ENCODE measurements around the gene ZDBF2.
"Not testable (repeated sequence)": the region's sequence is repeated elsewhere in the genome, so short reads cannot be mapped to it uniquely, and the experiment has no call there.

The ZDBF2 gene

DNA sequence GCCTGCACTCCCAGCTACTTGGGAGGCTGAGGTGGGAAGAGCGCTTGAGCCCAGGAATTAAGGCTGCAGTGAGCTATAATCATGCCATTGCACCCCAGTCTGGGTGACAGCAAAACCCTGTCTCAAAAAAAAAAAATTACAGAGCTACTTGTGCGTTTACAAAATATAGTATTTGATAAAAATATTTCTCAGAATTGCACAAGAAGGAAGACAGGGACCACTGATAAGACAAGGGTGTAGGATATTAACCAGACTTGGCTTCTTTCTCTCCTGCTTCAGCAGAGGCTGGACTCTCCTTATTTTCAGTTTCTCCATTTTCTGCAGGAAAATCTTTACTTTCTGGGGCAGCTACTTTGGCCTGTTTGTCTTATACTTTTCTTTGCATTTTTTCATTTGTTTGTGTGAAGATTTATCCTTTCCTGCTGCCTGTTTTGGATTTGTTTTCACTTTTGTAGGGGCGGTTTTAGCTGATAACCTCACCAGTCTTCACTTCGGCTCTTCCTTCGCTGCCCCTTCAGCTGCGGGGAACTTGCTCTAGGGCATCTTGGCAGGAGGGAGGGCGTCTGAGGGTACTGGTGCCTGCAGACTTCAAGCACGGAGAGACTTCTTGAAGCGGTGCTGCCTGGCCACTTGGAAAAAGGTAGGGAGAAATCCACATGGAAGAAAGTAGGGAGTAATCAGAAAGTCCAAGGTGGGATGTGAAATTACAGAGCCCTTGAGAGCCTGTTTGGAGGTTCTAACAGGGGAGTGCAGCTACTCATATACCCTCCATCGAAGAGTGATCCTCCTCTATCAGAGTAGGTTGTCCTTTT is 14.9 kb upstream of the ZDBF2 start:
- DNase-seq, result no peak

DNA sequence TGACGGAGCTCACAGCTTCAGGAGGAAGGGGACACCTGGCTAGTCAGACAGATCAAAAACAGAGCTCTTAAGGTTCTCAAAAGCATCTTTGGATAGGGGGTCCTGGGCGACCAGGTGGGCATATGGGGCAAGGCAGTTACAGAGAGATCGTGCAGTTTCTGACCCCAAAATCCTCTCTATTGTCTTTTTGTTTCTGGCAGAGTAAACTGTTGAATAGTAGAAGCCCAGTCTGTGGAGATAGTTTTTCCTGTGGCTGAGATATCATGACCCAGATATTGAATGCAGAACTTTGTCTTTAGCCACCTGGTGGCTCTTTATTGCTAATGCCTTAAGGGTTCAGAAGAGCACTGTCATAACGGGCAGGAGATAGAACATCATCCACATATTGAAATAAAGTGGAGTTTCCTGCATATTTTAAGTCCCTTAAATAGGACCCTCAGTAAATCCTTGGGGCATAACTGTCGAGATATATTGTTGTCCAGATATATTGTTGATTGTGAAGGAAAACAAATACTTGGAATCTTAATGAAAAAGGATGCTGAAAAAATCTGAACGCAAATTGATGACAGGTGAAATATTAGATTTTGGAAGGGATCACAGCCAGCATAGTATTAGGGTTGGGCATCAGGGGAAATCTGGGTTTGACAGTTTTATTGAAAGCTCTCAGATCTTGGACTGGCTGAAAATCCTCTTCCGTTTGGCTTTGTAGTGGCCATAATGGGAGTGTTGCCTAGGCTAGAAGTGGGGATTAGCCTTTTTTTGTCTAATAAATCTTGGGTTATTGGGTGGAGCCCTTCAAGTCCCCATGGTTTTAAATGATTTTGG is 14.1 kb upstream of the ZDBF2 start:
- no peak for DNase-seq

DNA sequence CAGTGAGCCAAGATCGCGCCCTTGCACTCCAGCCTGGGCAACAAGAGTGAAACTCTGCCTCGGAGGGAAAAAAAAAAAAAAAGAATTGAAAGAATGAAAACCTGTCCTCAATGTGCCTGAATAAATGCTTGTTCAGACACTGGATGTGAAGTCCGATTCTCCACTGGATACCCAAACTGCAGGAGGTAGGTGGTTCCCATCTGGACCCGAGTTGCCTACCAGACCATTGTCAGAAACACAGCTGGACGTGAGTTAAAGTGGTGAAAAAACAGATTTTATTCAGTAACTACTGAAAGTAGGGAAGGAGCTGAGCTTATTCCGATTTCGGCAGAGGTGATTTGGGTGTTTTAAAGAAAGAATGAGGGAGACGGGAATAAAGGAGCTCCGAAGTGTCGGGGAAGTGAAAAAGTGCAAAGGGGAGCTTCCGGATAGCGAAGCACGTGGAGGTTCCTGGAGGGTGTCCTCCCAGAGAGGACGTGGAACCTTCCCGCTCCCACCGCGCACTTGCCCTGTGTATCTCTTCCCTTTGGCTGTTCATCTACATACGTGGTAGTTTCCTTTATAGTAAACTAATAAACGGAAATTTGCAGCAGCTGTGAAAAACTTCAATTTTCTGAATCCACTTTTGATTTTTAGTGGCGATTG is 10.4 kb upstream of the ZDBF2 start:
- DNase-seq, result no peak

DNA sequence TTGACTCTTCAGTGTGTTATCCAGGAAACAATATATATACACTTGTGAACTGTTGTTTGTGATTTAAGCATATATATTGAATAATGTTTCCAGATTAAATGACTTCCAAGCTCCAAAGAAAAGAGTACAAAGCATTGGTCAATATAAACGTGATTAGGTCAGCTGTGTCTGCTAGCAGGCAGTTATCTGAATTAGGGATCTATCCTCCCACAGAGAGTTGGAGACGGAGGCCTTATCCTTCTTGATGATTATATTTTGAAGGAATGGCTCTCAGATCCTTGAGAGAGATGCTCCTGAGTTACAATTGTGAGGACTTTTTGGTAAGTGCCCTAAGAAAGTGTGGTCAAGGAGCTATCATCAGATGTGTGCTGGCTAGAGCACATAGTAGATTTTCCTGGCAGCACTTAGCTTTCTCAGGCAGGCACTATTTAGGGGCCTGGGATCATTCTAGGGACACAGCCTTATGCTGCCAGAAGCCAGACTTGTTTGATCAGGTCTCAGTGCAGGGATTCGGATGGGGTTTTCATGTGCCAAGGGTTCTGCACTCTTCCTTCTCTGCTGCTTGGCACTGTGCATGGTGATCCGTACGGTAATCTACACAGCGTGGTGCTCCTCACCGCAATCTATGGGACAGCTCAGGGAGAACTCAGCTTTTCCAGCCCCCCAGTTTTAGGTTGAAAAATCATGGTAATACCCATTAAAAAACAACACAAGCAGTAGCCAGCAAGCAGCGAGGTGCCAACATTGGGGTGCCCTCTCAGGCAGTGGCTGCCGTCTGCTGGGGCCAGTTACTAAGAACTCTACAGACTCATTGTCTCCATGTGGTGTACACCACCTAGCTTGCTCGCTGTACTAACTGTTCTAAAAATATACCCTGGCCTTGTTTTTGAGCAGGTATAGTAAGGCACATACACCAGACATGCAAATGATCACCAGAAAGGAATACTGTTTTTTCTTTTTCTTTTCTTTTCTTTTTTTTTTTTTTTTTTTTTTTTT is 8.0 kb upstream of the ZDBF2 start:
- no peak for DNase-seq

DNA sequence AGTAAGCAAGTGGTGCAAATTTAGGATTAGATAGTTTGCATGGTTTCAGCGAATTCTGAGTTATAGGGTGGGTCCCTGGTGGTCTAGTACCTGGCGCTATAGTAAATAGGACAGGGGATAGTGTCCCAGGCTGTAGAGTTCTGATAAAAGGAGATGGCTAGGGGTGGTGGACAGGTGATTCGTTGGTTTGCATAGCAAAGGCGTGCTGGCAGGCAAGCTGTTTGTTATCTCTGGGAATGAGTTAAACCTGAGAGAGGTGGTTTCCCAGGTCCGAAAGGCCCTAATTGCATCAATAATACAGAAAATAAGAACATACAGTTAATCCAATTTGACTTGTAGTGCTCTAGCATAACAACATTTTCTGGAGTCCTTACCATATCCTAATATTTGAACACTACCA is 6.9 kb upstream of the ZDBF2 start:
- no peak for DNase-seq

DNA sequence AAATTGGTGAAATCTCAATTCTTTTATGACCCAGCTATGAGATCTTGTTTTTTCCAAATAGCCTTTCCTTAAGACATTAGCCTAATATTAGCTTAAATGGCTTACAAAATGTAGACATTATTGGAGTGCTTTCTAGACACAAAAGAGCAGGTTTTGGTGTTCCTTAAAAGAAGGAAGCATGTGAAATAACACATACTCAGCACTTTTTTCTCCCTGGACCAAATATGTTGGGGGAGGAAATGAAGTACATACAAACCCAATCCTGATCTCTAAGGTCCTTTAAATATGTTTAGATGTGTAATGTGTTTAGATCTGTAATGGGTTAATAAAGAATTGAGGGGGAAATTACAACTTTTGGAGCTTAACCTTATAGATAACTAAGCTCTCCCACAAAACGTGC is 3.4 kb upstream of the ZDBF2 start:
- DNase-seq, result no peak

DNA sequence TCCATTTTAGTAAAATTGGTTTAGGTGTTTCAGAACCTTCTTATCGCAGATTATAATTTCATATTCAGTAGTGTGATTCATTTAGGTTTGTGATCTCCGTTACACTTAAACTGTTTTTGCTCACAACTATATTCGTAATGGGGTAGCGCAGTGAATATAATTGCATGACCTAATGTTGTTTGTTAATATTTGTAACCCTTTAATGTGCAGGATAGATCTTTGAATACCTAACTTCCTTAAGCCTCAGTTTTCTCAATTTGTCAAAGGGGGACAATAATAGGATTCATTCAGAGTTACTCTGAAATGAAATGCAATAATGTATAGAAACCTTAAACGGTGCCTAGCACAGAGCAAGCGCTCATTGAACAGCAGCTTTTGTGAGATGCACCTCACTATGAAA is 558 bp upstream of the ZDBF2 start:
- no peak for DNase-seq

DNA sequence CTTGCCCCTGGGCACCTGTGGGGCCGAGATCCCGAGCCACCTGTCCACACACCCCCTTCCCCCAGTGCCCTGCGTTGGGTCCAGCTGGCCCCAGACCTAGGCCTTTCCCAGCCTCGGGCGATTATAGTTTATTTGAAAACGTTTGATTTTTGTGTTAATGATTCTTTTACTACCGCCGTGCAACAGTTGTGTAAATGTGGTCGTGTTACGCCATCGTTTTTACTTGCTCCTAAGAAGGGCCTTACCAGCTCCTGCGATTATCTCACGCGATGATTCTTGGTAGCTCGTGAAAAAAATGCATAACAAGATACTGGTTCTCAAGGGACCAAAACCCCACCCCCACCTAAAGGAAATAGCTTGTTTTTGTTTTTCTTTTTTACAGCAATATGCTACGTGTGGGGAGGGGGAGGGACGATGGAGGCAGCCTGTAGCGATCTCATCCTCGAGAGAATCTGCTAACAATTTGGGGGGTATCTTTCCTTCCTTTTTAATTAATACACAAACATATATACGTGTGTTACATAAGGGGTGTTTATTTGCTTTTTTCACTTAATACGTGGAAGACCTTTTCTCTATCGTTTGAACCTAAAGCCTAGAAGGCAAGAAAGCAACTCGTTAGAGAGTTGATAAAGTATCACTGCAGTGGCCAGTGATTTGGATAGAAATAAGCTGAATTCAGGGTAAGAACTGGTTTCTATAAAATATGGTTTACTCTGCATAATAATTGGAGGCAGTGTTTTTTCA is 1.0 kb downstream of the ZDBF2 start:
- no peak for DNase-seq

DNA sequence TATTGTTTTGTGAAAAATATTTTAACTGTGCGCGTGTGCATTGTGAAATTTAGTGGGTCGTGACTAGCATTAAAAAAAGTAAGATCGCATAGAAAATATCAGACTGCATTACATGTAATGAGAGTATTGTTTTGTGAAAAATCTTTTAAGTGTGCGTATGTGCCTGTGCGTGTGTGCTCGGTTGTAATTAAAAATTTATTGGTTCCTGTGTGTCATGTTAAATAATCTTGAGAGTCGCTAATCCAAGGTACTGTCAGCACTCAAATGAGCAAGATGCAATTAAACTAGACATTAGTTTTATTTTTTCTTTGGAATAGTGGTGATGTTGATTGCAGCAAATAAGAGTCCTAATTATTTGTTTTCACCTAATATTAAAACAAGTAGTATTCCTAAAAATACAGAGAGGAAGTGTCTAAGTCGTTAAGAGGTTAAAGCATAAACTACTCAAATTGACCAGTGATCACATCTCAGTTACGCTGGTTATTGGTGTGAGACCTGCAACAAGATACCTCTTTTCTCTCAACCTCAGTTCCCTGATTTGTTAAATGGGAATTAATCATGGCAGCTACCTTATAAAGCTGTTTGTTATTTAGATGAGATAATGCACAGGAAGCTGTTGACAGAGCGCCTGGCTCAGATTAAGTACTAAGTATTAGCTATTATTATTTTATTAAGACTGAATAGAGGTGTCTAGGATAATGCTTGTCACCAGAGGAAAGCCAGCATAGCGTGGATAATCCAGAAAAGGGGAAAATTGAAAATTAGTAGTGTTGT is 1.9 kb downstream of the ZDBF2 start:
- no peak for DNase-seq

DNA sequence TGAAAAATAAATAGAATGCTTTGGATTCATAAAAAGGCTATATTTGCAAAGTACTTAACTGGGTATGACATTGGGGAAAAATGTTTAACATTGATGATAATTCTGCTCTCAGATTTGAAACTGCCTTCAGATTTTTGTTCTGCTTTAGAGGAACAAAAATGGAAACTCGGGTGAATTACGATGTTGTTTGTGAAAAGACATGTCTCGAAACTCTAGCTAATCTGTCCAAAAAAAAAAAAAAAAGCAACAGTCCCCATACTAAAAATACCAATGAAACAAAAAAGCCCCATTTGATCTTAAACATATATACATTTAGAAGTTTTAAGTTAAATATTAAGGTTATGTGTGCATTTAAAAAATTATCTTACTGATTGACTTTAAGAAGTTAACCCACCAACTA is 3.0 kb downstream of the ZDBF2 start:
- no peak for DNase-seq

DNA sequence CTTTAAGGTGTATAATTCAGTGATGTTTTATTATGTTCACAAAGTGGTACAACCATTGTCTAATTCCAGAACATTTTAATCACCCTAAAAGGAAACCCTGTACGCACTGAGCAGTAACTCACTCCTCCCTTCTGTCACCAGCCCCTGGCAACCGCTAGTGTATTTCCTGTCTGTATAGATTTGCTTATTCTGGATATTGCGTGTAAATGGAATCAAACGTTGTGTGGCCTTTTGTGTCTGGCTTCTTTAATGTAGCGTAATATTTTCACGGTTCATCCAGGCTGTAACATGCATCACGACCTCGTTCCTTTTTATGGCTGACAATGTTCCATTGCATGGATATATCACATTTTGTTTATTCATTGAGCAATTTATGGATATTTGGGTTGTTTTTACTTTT is 8.3 kb downstream of the ZDBF2 start:
- DNase-seq, result no peak

DNA sequence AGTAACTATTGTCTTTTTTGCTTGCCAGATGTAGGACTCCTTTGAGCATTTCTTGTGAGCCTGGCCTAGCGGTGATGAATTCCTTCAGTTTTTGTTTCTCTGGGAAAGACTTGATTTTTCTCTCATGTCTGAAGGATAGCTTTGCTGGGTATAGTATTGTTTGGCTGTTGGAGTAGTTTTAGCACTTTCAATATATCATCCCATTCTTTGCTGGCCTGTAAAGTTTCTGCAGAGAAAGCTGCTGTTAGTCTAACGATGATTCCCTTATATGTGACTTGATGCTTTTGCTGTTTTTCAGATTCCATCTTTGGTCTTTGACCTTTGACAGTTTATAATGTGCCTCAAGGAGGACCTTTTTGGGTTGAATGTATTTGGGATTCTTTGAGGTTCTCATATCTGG is 12.7 kb downstream of the ZDBF2 start:
- DNase-seq, result no peak

DNA sequence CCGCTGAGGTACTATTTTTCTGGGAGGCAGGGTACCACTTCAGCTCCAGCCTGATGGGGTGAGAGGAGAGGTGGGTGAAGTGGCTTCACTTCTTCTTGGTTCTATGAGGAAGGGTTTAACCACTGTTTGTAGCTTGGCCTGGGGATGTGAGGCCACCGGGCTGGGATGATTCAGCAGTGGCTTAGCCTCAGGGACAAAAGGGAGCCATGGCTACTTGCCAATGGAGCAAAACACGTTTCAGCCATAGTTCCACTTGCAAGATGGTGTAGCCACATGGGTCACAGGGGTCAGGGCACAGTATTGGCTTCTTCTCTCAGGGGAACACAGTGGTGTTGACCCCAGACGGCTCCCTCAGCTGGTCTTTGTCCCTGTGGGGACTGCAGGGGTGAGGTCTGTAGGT is 14.9 kb downstream of the ZDBF2 start:
- DNase-seq, result no peak

DNA sequence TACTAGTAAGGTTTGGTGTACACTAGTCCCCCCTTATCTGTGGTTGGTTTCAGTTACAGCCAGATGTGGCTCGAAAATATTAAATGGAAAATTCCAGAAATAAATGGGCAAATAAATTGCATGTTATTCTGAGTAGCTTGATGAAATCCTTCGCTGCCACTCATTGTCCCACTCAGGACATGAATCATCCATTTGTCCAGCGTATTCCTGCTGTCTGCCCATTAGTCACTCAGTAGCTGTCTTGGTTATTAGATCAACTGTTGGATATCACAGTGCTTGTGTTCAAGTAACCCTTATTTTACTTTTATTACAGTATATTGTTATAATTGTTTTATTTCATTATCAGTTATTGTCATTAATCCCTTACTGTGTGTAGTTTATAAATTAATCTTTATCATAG is 21.7 kb downstream of the ZDBF2 start:
- DNase-seq, result no peak

DNA sequence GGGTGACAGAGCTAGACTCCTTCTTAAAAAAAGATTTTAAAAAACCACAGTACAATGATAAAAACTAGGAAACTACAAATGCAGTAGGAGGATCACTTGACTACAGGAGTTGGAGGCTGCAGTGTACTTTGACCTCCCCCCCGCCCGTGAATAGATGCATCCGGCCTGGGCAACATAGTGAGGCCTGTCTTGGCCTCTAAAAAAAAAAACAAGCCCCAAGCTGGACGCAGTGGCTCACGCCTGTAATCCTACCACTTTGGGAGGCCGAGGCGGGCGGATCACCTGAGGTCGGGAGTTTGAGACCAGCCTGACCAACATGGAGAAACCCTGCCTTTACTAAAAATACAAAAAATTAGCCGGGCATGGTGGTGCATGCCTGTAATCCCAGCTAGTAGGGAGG is 25.1 kb downstream of the ZDBF2 start:
- DNase-seq, result not testable (repeated sequence)

DNA sequence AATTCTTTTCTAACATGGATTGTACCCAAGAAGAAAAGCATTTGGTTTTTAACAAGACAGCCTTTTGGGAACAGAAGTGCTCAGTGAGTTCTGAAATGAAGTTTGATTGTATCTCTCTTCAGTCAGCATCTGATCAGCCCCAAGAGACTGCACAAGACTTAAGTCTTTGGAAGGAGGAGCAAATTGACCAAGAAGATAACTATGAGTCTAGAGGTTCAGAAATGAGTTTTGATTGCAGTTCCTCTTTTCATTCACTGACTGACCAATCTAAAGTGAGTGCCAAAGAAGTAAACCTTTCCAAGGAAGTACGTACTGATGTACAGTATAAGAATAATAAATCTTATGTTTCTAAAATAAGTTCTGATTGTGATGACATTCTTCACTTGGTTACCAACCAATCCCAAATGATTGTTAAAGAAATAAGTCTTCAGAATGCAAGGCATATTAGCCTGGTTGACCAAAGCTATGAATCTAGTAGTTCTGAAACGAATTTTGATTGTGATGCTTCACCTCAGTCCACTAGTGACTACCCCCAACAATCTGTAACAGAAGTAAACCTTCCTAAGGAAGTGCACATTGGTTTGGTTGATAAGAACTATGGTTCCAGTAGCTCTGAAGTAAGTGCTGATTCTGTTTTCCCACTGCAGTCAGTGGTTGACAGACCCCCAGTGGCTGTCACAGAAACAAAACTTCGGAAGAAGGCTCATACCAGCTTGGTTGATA is 31.2 kb downstream of the ZDBF2 start:
- no peak for DNase-seq

DNA sequence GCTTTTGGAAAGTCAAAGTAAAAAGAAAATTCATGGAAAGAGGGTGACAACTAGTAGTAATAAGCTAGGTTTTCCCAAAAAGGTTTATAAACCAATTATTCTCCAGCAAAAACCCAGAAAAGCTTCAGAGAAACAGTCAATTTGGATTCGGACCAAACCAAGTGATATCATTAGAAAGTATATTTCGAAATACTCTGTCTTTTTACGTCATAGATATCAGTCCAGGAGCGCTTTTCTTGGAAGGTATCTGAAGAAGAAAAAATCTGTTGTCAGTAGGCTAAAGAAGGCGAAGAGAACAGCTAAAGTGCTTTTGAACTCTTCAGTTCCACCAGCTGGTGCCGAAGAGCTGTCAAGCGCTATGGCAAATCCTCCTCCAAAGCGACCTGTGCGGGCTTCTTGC is 36.6 kb downstream of the ZDBF2 start:
- no peak for DNase-seq

DNA sequence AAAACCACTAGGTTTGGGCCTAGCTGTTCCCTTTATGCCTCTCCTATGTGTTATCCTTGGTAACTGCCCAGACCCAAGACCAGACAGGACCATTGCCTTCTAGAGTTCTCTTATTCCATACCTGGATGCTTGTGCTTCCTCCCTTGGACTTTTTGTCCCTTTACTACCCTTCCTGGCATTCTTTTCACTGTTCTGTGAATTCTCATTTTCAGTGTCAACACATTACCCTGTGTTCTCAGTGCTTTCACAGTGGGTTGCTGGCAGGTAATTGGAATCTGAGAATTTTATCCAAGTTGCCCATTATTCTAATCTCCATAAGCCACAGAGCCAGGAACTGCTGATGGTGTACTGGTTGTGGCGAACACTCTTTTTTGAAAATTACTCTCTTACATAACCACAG is 41.7 kb downstream of the ZDBF2 start:
- DNase-seq, result no peak

DNA sequence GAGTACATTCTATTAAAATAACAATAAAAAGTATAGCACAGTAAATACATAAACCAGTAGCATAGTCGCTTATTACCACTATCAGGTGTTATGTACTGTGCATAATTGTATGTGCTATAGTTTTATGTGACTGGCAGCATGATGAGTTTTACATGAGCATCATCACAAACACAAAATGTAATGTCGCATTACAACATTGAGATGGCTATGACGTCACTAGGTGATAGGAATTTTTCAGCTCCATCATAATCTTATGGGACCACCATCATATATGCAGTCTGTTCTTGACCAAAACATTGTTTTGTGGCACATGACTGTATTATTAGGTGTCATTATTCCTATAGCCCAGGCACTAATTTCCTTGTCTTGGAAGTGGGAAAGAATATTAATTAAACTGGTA is 48.6 kb downstream of the ZDBF2 start:
- DNase-seq, result no peak

DNA sequence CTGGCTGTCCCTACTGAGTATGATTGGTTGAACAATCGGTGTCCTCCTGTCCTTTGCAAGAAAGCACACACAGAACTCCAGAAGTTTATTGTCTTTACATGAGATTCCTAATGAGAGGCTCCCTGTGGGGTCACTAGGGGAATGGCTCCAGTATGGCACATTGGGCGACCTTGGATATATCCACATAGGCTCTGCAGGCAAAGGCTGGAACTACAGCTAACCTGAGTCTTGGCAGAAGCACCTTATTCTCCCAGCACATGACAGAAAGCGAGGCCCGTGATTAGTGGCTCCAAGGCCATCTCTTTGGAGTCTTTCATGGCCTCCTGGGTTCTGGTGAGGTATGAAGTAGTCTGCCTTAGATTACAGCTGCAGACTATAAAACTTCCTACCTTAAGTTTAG is 49.0 kb downstream of the ZDBF2 start:
- no peak for DNase-seq
